KMS-11 (cell line): ENCODE data around the gene TMEM184B.

Experiments used
- H2AFZ ChIP-seq: fragments of 200-600 bp; sonication (generic); 2 replicates; pipeline ENCODE4 v1.6.1; 2016; ENCODE audit warnings: antibody characterized with exemption, mixed run types, low read depth
- H3K27ac ChIP-seq: fragments of 200-600 bp; sonication (generic); 2 replicates; pipeline ENCODE4 v1.6.1; 2016; ENCODE audit warnings: mild to moderate bottlenecking, mixed run types
- H3K27me3 ChIP-seq: fragments of 200-600 bp; sonication (generic); 2 replicates; pipeline ENCODE4 v1.6.1; 2017; ENCODE audit warnings: mild to moderate bottlenecking, low read depth, mixed run types, moderate library complexity; ENCODE audit not compliant: insufficient read depth
- H3K36me3 ChIP-seq: fragments of 200-600 bp; sonication (generic); 2 replicates; pipeline ENCODE4 v1.6.1; 2017; ENCODE audit warnings: mild to moderate bottlenecking, mixed run types; ENCODE audit not compliant: insufficient read depth
- H3K4me1 ChIP-seq: fragments of 200-600 bp; sonication (generic); 2 replicates; pipeline ENCODE4 v1.6.1; 2016; ENCODE audit warnings: mild to moderate bottlenecking, low read depth, mixed run types; ENCODE audit not compliant: poor library complexity, severe bottlenecking
- H3K4me2 ChIP-seq: fragments of 200-600 bp; sonication (generic); 2 replicates; pipeline ENCODE4 v1.7.0; 2016; ENCODE audit warnings: mild to moderate bottlenecking, mixed run types
- H3K4me3 ChIP-seq: fragments of 200-600 bp; sonication (generic); IDR thresholded peaks from 2 replicates; pipeline ENCODE4 v1.6.1; 2017; ENCODE audit warnings: low read depth, low read length, mixed read lengths; ENCODE audit not compliant: insufficient read depth
- H3K79me2 ChIP-seq: fragments of 200-600 bp; sonication (generic); 2 replicates; pipeline ENCODE4 v1.6.1; 2016; ENCODE audit warnings: low read depth, mixed run types; ENCODE audit not compliant: insufficient read depth
- H3K9ac ChIP-seq: fragments of 200-600 bp; sonication (generic); 2 replicates; pipeline ENCODE4 v1.6.1; 2016; ENCODE audit warnings: mild to moderate bottlenecking, mixed run types
- H4K20me1 ChIP-seq: fragments of 200-600 bp; sonication (generic); 2 replicates; pipeline ENCODE4 v1.6.1; 2016; ENCODE audit warnings: mild to moderate bottlenecking, mixed run types; ENCODE audit not compliant: insufficient read depth
- TF ChIP-seq, protein P1 (sequence below): fragments of 200-600 bp; sonication (generic); conservative IDR thresholded peaks from 2 replicates; pipeline ENCODE4 v1.6.1; 2017; ENCODE audit warnings: low read depth, mild to moderate bottlenecking, antibody characterized with exemption, low read length, moderate library complexity, mixed read lengths

TMEM184B gene

DNA sequence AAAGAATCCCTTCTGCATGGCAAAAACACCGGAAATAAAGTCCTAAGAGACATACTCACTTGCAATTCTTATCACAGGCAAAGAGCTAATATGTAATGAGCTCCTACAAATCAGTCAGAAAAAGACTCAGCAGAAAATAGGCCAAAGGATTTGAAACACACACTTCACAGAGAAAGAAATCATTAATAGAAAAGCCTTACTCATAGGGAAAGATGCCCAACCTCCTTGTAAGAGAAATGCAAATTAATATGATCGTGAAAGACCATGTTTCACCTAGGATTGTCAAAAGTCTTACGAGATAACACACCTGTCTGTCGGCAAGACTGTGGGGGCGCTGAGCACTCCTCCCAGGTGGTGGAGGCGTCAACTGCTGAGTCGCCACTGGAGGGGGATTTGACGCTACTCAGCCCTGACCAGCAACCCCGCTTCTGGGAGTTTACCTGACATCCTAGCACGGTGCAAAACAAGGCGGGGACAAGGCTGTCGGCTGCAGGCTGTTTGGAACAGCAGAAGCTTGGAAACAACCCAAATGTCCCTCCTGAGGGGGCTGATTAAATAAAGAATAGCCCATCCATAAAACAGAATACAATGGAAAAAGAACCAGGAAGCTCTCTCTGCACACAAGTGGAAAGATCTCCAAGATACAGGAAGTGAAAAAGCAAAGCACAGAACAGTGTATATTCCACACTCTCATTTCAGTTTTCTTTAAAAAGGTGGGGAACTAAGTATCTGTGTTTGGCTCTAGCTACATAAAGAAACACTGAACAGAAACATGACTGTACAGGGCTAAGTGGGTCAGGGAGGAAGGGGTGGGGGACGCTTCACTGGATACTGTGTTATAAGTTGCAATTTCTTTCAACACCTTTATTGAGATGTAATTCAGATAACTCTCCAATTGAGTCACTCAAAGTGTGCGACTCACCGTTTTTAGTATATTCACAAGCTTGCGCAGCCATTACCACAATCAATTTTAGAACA, 33.0 kb upstream of the TMEM184B start:
- H3K36me3 ChIP-seq, result no peaks in the 10 kb centered on the region
- TF ChIP-seq, protein P1, sequence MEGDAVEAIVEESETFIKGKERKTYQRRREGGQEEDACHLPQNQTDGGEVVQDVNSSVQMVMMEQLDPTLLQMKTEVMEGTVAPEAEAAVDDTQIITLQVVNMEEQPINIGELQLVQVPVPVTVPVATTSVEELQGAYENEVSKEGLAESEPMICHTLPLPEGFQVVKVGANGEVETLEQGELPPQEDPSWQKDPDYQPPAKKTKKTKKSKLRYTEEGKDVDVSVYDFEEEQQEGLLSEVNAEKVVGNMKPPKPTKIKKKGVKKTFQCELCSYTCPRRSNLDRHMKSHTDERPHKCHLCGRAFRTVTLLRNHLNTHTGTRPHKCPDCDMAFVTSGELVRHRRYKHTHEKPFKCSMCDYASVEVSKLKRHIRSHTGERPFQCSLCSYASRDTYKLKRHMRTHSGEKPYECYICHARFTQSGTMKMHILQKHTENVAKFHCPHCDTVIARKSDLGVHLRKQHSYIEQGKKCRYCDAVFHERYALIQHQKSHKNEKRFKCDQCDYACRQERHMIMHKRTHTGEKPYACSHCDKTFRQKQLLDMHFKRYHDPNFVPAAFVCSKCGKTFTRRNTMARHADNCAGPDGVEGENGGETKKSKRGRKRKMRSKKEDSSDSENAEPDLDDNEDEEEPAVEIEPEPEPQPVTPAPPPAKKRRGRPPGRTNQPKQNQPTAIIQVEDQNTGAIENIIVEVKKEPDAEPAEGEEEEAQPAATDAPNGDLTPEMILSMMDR, result no peak
- H3K4me1 ChIP-seq, result no peaks in the 10 kb centered on the region
- peaks cover 66% of the 10 kb centered on the region; the same call in 1 of the 2 replicates for H3K79me2 ChIP-seq
- H2AFZ ChIP-seq, result no peak overlapping the region
- H3K27me3 ChIP-seq, result no peaks in the 10 kb centered on the region
- H3K9ac ChIP-seq, result no peak overlapping the region
- no peak overlapping the region for H3K4me3 ChIP-seq
- 0 out of 2 replicates have a peak, but pooled peaks cover 12% of the 10 kb centered on the region for H4K20me1 ChIP-seq
- H3K27ac ChIP-seq, result no peak overlapping the region
- no peak overlapping the region for H3K4me2 ChIP-seq

DNA sequence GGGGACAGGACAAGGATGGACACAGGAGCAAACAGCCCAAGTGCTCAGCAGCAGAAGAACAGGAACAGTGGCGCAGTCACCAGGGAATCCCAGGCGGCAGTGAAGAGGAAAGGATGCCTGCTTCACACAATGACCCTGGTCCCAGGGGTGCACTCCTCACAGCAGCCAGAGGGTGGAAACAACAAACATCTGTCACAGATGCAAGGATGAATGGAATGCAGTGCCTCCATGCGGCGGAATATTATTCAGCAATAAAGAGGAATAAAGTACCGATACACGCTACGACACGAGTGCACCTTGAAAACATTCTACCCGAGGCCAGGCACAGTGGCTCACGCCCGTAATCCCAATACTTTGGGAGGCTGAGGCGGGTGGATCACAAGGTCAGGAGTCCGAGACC, 31.7 kb upstream of the TMEM184B start:
- no peak overlapping the region for H3K9ac ChIP-seq
- H2AFZ ChIP-seq, result no peak overlapping the region
- H3K27ac ChIP-seq, result no peak overlapping the region
- H3K36me3 ChIP-seq, result no peaks in the 10 kb centered on the region; the same call in 1 of the 2 replicates
- no peak overlapping the region for H3K4me2 ChIP-seq
- 0 out of 2 replicates have a peak, but pooled peaks cover 7% of the 10 kb centered on the region for H4K20me1 ChIP-seq
- no peaks in the 10 kb centered on the region for H3K27me3 ChIP-seq
- H3K4me1 ChIP-seq, result no peaks in the 10 kb centered on the region
- TF ChIP-seq, protein P1, result no peak
- peaks cover 54% of the 10 kb centered on the region; the same call in 1 of the 2 replicates for H3K79me2 ChIP-seq
- H3K4me3 ChIP-seq, result no peak overlapping the region

DNA sequence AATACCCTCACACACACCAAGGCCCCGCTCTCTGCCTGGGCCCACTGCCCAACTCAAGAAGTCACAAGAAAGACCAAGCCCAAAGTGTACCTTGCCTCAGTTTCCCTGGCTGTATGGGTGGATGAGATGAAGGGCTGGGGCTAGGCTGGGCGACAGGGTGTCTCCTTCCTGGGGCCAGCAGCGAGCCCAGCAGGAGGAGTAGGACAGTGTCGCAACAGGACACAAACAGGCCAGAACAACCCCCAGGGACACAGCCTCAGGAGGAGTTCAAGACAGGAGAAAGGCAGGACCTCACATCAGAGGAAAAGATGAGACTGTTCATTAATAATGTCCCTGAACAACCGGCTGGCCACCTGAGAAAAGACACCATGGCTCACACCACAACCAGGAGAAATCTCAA, 31.2 kb upstream of the TMEM184B start:
- Histone ChIP-seq H3K27ac (no peak overlapping the region), H3K36me3 (no peaks in the 10 kb centered on the region; the same call in 1 of the 2 replicates), H2AFZ (no peak overlapping the region), H3K79me2 (peaks cover 51% of the 10 kb centered on the region; the same call in 1 of the 2 replicates), H4K20me1 (0 out of 2 replicates have a peak, but pooled peaks cover 7% of the 10 kb centered on the region), H3K4me2 (no peak overlapping the region), H3K27me3 (no peaks in the 10 kb centered on the region), H3K4me3 (no peak overlapping the region), H3K4me1 (no peaks in the 10 kb centered on the region), H3K9ac (no peak overlapping the region)
- TF ChIP-seq, protein P1, result no peak

DNA sequence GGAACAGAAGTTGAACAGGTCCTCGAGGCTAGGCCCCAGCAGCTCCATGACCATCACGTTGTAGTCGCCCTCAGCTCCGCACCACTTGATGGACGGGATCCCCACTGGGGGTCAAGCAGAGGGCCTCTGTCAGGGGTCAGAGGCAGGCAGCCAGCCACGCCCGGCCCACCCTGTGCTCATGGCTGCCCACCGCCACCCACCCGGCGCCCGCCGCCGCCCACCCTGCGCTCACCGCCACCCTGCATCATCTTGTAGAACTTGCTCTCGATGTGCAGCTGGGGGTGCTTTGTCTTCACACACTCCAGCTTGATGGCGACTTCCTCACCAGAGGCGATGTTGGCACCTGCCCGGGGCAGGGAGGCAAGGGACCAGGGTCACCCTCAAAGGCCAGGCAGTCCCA, 30.1 kb upstream of the TMEM184B start:
- TF ChIP-seq, protein P1, result no peak
- Histone ChIP-seq H3K9ac (no peak overlapping the region), H3K4me3 (no peak overlapping the region), H3K4me2 (no peak overlapping the region), H3K27ac (no peak overlapping the region), H3K79me2 (peaks cover 42% of the 10 kb centered on the region; the same call in 1 of the 2 replicates), H3K4me1 (no peaks in the 10 kb centered on the region), H2AFZ (no peak overlapping the region), H4K20me1 (0 out of 2 replicates have a peak, but pooled peaks cover 7% of the 10 kb centered on the region), H3K36me3 (no peaks in the 10 kb centered on the region; the same call in 1 of the 2 replicates), H3K27me3 (no peaks in the 10 kb centered on the region)
